HAP-1 (cell line): ENCODE measurements around the gene ERCC3.
A peak's percentile ranks its signal among the peaks of the same experiment; 100 is the strongest.
"Not testable (repeated sequence)": the region's sequence is repeated elsewhere in the genome, so short reads cannot be mapped to it uniquely, and the experiment has no call there.

ENCODE experiments used
- DNase-seq, 2 experiments: peaks; one replicate each; pipeline ENCODE4 v3.0.0-alpha.2; 2016 to 2020; ENCODE audit warnings: low spot score in 2 of 2
- H3K27me3 ChIP-seq: fragments of 250-450 bp; sonication (Bioruptor Pico); 2 replicates; pipeline ENCODE4 v1.5.1; 2020; ENCODE audit warnings: low read depth, mild to moderate bottlenecking, moderate library complexity
- H3K36me3 ChIP-seq: fragments of 250-450 bp; sonication (Bioruptor Pico); replicated peaks from 2 replicates; pipeline ENCODE4 v1.5.1; 2020; ENCODE audit warnings: mild to moderate bottlenecking
- H3K4me1 ChIP-seq: fragments of 250-450 bp; sonication (Bioruptor Pico); 2 replicates; pipeline ENCODE4 v1.5.1; 2020; ENCODE audit warnings: mild to moderate bottlenecking
- H3K4me3 ChIP-seq: fragments of 250-450 bp; sonication (Bioruptor Pico); 2 replicates; pipeline ENCODE4 v1.5.1; 2020; ENCODE audit warnings: mild to moderate bottlenecking, moderate library complexity
- H3K9me3 ChIP-seq: fragments of 250-450 bp; sonication (Bioruptor Pico); 2 replicates; pipeline ENCODE4 v1.5.1; 2020; ENCODE audit warnings: mild to moderate bottlenecking, moderate library complexity
- in situ Hi-C: fragments of 300-500 bp; cut with MboI; formaldehyde crosslinking; loops from 3 replicates; pipeline ENCODE4 v1.14.3; 2020; ENCODE audit warnings: low sequenced_read_pairs, inconsistent platforms, mixed read lengths

ERCC3 gene

DNA sequence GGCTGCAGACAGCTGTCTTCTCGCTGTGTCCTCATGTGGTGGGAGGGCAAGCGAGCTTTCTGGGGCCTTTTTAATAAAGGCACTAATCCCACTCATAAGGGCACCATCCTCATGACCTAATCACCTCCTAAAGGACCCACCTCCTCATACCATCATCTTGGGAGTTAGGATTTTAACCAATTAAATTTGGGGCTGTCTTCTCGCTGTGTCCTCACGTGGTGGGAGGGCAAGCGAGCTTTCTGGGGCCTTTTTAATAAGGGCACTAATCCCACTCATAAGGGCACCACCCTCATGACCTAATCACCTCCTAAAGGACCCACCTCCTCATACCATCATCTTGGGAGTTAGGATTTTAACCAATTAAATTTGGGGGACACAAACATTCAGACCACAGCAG is 66.7 kb downstream of the ERCC3 start:
- H3K36me3 ChIP-seq, H3K9me3 ChIP-seq, H3K27me3 ChIP-seq, in situ Hi-C loops, H3K4me3 ChIP-seq, DNase-seq: not testable (repeated sequence)
- H3K4me1 ChIP-seq, result peaks cover 12% of the 10 kb centered on the region

DNA sequence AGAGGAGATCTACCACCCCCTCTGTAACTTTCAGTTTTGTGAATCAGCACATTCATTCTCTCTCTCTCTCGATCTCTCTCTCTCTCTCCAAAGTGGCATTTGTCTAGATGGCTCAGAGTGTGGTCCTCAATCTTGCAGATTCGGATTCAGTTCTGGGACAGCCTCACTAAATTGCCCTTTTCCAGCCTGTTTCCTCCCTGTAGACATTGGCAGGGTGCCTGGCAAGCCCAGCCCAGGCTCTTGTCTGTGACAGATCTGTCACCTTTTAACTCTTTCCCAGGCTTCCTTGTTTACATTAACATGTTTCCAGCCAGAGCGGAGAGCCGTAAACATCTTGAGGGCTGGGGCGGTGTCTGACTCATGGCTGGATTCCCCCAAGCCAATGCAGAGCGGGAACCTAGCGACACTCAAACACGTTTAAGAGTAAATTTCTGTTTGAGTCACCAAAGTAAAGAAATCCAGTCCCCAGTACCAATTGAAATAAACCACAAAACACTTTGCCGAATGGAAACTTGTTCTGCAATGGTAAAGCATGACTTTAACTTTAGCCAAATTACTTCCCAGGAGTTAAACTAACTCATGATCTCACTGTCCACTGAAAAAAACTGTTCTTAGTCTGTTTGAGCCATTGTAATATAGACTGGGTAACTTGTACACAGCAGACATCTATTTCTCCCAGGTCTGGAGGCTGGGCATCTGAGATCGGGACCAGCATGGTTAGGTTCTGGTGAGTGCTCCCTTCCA is 67.3 kb downstream of the ERCC3 start:
- in situ Hi-C loops, result no loop called here
- DNase-seq, result peak in 1 of 2 experiments; percentile 51
- Histone ChIP-seq H3K4me3 (no peak overlapping the region), H3K36me3 (no peaks in the 10 kb centered on the region), H3K4me1 (peaks cover 12% of the 10 kb centered on the region), H3K9me3 (no peaks in the 10 kb centered on the region), H3K27me3 (no peaks in the 10 kb centered on the region)

DNA sequence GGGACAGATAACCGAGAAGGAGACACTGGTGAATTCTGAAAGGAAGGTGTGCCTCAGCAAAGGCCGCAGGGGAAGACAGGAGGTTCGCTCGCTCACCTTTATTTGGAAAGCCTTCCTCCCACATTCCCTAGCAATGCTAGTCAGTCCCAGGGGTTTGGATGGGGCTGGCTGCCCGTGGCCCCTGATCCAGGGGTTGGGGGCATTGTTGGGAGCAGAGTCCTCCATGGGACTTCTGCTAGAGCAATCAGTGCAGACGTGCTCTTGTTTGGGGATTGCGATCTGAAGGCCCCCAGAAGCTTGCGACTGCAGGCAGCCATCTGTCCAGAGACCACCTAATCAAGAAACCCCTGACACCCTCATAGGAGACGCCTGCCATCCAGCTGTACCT is 67.8 kb downstream of the ERCC3 start:
- Histone ChIP-seq H3K4me3 (no peak overlapping the region), H3K27me3 (no peaks in the 10 kb centered on the region), H3K36me3 (no peaks in the 10 kb centered on the region), H3K9me3 (no peaks in the 10 kb centered on the region), H3K4me1 (peaks cover 12% of the 10 kb centered on the region)
- in situ Hi-C loops, result no loop called here
- DNase-seq, result no peak

DNA sequence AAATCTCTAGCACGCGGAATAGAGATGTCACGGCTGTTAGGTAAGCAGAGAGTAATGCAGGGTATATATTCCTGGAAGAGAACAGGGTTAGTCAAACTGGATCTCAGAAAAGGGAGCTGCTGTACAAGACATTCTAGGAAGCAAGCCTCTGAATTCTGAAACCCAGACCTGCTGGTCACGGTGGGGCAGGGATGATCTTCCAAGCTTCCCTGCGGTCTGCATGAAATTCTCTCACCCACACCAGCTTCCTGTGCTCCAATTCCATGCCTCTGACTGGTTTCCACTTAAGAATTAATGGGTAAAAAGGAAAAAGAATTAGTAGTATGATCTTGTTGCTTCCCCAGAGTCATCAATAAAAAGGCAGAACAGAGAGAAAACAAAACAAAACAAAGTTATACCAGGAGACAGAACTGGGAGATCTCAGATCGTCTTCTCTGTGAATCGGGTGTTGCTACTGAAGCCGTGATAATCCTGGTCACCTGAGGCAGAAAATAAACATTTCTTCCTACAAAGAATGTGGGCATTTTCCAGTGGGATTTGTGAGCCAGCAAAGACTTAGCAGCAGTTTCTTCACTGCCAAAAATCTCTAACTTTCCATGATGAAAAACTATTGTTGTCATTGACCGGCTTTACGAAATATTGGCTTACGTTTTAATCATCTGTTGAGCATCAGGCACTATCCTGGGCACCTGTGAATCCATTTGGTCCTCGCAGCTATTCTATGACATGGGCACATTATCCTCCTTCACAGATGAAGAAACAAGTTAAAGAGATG is 68.6 kb downstream of the ERCC3 start:
- Histone ChIP-seq H3K4me3 (no peak overlapping the region), H3K27me3 (no peaks in the 10 kb centered on the region), H3K4me1 (peaks cover 19% of the 10 kb centered on the region), H3K36me3 (no peaks in the 10 kb centered on the region), H3K9me3 (no peaks in the 10 kb centered on the region)
- DNase-seq, result no peak
- in situ Hi-C loops, result no loop called here

DNA sequence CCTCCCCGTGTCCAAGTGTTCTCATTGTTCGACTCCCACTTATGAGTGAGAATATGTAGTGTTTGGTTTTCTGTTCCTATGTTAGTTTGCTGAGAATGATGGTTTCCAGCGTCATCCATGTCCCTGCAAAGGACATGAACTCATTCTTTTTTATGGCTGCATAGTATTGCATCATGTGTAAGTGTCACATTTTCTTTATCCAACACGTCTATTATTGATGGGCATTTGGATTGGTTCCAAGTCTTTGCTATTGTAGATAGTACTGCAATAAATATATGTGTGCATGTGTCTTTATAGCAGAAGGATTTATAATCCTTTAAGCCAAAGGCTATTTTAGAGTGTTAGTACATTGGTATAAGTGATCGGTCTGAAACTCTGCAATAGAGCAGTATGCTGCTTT is 69.8 kb downstream of the ERCC3 start:
- H3K27me3 ChIP-seq, DNase-seq, H3K4me3 ChIP-seq, in situ Hi-C loops, H3K9me3 ChIP-seq, H3K36me3 ChIP-seq: not testable (repeated sequence)
- H3K4me1 ChIP-seq, result peaks cover 19% of the 10 kb centered on the region

DNA sequence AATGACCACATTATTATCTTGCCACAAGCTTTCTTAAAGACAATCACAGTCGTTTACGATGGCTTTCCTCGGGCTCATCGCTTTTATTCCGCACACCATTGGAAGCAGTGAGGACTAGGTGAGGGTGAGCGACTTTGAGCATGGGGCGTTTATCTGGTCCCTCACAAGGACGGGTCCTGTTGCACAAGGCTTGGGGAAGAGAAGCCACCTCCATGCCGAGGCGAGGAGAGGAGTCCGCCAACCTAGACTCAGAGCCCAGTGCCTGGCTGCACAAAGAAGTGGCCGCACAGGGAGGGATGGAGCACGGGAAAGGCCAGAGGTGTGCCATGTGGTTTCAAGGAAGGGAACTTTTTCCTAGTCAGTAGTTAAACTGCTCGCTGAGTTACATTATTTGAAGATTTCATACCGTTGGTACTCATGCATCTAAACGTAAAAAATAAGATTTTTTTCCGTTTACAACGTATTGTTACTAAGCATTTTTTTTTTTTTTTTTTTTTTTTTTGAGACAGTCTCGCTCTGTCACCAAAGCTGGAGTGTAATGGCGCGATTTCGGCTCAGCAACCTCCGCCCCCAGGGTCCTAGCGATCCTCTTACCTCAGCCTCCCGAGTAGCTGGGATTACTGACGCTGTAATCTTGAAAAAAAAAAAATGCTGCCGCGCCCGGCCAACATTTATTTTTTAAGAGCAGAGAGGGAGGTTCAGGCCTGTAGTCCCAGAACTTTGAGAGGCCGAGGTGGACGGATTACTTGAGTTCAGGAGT is 73.0 kb downstream of the ERCC3 start:
- in situ Hi-C loops, result no loop called here
- no peaks in the 10 kb centered on the region for H3K27me3 ChIP-seq
- peaks cover 11% of the 10 kb centered on the region for H3K4me1 ChIP-seq
- no peaks in the 10 kb centered on the region for H3K36me3 ChIP-seq
- H3K9me3 ChIP-seq, result no peaks in the 10 kb centered on the region
- peak overlapping the region; percentile 64 for H3K4me3 ChIP-seq
- peak in 1 of 2 experiments; percentile 53 for DNase-seq

DNA sequence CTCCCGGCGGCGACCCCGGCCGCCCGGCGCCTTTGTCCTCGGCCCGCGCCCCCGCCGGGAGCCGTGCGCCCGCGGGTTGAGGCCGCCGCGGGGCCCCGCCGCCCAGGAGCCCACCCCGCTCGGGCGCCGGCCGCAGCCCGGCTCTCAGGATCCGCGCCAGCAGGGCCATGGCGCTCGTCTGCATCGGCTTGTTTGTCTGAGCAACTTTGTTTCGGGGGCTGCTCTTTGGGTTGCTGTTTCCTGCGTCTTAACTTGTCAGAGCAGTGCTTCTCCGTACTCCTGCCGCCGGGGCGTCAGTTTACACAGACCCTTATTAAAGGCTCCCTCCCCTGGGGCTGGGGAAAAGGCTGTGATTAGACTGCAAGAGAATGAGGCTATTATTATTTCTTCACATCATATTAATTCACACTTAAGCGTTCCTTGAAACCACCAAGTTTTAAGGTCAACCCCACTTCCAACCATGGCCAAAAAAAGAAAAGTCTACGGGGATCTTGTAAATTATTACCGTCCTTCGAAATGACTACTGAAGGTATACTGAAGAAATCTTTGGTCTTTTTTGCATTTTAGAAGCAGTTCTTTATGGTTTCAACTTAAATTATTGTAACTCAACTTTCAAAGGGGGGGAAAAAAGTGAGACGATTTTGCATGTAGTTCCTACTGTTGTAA is 73.7 kb downstream of the ERCC3 start, which contains the start of gene CYP27C1:
Gene CYP27C1 (minus strand): TSS at position 198 of the 666 bp plus-strand sequence. CDS start 29 bp downstream, at position 169.
- Histone ChIP-seq H3K9me3 (no peaks in the 10 kb centered on the region), H3K36me3 (no peaks in the 10 kb centered on the region), H3K4me1 (peaks cover 11% of the 10 kb centered on the region), H3K27me3 (no peaks in the 10 kb centered on the region), H3K4me3 (peak within 1 kb of the TSS; percentile 64)
- in situ Hi-C loops, result no loop called here
- DNase-seq, result peak; percentile 38 to 57

DNA sequence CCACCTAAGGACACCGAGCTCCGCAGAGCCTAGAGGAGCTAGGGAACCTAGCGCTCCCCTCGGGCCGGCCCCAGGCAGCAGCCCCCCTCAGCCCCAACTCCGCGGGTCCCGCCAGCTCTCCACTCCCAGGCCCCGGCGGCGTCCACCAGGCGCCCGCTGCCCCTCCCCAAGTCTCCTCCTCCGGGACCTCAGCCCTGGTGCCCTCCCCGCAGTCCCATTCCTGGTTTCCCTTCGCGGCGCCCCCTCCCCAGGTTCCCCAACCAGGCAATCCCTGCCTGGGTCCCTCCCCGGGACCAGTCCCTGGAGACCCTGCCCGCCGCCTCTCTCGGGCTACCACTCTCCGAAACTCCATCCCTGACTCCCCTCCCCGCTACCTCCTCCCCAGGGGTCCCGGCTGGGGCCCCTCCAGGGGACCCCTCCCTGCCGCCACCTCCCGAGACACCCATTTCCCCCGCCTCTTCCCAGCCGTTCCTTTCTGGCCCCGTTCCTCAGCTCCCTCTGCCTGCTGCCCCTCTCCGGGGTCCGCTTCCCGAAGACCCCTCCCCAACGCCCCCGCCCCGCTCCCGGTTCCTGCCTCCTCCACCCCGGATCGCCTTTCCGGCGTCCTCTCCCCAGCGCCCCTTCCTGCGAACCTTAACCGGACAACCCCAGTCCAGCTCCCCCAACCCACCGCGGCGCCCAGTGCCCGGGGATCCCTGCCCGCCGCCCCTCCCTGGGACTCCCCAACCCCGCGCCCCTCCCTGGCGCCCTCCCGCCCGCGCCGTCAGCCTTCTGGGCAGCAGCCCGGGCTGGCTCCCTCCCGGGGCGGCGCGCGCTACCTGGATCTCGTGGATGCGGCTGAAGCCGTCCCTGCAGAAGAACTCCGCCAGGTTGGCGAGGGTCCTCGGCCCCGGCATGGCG is 74.5 kb downstream of the ERCC3 start:
- Histone ChIP-seq H3K4me1 (peaks cover 11% of the 10 kb centered on the region), H3K27me3 (no peaks in the 10 kb centered on the region), H3K36me3 (no peaks in the 10 kb centered on the region), H3K4me3 (peak overlapping the region; percentile 64), H3K9me3 (no peaks in the 10 kb centered on the region)
- peak; percentile 23 to 64 for DNase-seq
- in situ Hi-C loops, result no loop called here

DNA sequence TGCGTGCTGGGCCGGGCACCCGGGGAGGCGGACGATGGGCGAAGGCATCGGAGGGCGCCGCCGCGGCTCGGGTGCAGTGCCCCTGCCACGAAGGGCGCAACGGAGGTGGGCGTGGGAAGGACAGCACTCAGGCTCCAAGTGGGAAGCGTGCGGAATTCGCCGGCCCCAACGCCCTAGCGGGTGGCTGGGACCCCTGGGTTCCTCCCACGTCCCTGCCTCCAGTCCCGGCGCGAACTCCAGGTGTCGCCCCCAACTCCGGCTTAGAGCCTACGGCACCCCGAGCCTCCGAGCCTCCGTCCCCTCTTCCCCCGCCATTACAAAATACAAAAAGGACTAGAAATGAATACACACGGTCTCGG is 75.2 kb downstream of the ERCC3 start:
- peak in 1 of 2 experiments; percentile 42 for DNase-seq
- Histone ChIP-seq H3K27me3 (no peaks in the 10 kb centered on the region), H3K4me1 (peaks cover 7% of the 10 kb centered on the region), H3K36me3 (no peaks in the 10 kb centered on the region), H3K4me3 (peak overlapping the region; percentile 64), H3K9me3 (no peaks in the 10 kb centered on the region)
- in situ Hi-C loops, result no loop called here

DNA sequence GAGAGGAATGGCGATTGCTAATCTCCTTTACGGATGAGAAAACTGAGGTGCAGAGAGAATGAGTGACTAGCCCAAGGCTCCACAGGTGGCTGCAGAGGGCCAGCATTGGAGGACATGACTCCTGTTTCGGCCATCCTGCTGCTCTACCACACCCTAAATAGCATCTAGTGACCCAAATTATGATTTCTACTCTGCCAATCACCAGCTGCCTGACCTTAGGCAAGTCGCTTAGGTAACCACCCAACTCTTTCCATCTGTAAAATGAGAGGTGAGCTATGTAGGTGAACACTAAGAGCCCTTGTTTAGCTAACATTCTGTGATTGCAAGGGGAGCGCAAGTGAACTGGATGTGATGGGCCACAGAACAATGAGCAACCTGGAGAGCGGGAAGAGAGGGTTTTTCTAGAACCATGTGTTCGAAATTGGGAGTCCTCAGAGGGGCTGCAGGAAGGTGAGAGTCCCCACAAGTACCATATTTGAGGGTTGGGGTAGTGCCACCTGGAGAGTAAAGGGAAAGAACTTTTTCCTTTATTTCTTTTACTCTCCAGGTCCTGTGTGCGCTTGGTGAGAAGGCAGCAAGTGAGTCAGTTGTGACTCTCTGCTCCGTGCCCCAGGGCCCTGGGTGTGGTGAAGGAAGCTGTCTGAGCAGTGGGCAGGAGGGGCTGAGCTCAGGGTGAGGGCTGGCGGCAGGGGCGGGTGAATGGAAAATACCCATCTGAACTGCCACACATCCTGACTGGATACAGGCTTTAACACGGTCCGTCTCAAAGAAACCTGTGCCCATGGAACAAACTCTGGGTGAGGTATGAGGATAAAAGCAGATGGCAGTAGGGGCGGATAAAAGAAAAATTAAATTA is 76.2 kb downstream of the ERCC3 start:
- Histone ChIP-seq H3K4me1 (peaks cover 7% of the 10 kb centered on the region), H3K27me3 (no peaks in the 10 kb centered on the region), H3K9me3 (no peaks in the 10 kb centered on the region; the same call in 1 of the 2 replicates), H3K4me3 (no peak overlapping the region), H3K36me3 (no peaks in the 10 kb centered on the region)
- DNase-seq, result no peak
- in situ Hi-C loops, result no loop called here

DNA sequence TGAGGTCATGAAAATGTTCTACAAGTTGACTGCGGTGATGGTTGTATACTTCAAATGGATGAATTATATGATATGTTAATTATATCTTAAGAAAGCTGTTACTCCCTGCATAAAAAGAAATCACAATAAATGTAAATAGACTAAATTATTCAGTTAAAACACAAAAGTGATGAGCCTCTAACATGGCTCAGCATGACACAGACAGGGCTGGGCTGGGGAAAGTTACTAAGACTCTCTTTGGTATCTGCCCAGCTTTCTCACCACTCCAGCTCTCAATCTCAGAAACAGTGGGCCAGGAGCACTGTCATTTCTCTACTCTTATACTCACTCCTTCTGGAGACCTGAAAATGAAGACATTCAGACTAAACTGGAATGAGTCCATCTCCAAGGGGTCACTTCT is 77.4 kb downstream of the ERCC3 start:
- in situ Hi-C loops, result no loop called here
- Histone ChIP-seq H3K27me3 (no peaks in the 10 kb centered on the region), H3K36me3 (no peaks in the 10 kb centered on the region), H3K4me3 (no peak overlapping the region), H3K9me3 (no peaks in the 10 kb centered on the region; the same call in 1 of the 2 replicates), H3K4me1 (peaks cover 7% of the 10 kb centered on the region)
- no peak for DNase-seq

DNA sequence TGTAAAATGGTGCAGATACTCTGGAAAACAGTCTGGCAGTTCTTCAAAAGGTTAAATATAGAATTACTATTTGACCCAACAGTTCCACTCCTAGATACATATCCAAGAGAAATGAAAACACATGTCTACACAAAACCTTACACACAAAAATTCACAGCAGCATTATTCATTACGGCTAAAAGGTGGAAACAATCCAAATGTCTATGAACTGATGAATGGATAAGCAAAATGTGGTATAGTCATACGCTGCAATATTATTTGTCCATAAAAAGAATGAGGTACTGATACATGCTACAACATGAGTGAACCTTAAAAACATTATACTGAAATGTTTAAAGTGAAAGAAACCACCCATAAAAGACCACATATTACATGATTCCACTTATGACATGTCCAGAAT is 77.8 kb downstream of the ERCC3 start:
- Histone ChIP-seq H3K36me3 (no peaks in the 10 kb centered on the region), H3K4me1 (peaks cover 7% of the 10 kb centered on the region), H3K27me3 (no peaks in the 10 kb centered on the region), H3K9me3 (no peaks in the 10 kb centered on the region; the same call in 1 of the 2 replicates), H3K4me3 (no peak overlapping the region)
- in situ Hi-C loops, result no loop called here
- no peak for DNase-seq
